Ascending aorta (tissue), 2 donors: Measurements from ENCODE around the gene ANKH. TPM values are rescaled to one million over a fixed set of nuclear protein-coding genes. Genes with fewer than 3 reads are reported as not detected.
A peak's percentile ranks its signal among the peaks of the same experiment; 100 is the strongest.

ENCODE experiments used
- DNase-seq, 2 donors: peaks; one replicate each; pipeline ENCODE4 v3.0.0-alpha.2; 2019; ENCODE audit warnings: low spot score in 2 of 2
- H3K27ac ChIP-seq, 2 donors: fragments of 200-600 bp; sonication (generic); one replicate each; pipeline ENCODE4 v1.5.1; 2016 to 2017; ENCODE audit warnings: mild to moderate bottlenecking in 1 of 2
- H3K27me3 ChIP-seq: fragments of 200-600 bp; sonication (generic); one replicate; pipeline ENCODE4 v1.5.1; 2017
- H3K36me3 ChIP-seq, 2 donors: fragments of 200-600 bp; sonication (generic); one replicate each; pipeline ENCODE4 v1.5.1; 2016
- H3K4me1 ChIP-seq, 2 donors: fragments of 200-600 bp; sonication (generic); one replicate each; pipeline ENCODE4 v1.5.1; 2016 to 2017; ENCODE audit warnings: mild to moderate bottlenecking in 1 of 2
- H3K4me3 ChIP-seq, 2 donors: fragments of 200-600 bp; sonication (generic); one replicate each; pipeline ENCODE4 v1.5.1; 2016 to 2017; ENCODE audit warnings: mild to moderate bottlenecking in 1 of 2
- H3K9me3 ChIP-seq, 2 donors: fragments of 200-600 bp; sonication (generic); one replicate each; pipeline ENCODE4 v1.5.1; 2016
- intact Hi-C: fragments of 100-400 bp; cut with DNase I; formaldehyde crosslinking; loops from one replicate; pipeline ENCODE4 v1.15.1; 2023
- total RNA-seq: library from RNA; depleted of rRNA; stranded (reverse); fragments of >200 nt; gene quantifications from one replicate; pipeline ENCODE4 v1.1.0, GENCODE V29; 2016
- TF ChIP-seq, protein P1 (sequence below), 3 experiments: fragments of 200-600 bp in 2 of 3; fragments of 450-650 bp in 1 of 3; sonication (generic) in 2 of 3; IDR thresholded peaks; one replicate each; pipeline ENCODE4 v1.5.1; 2016 to 2019; ENCODE audit warnings: antibody characterized with exemption in 3 of 3, mild to moderate bottlenecking in 1 of 3, moderate library complexity in 1 of 3

Gene ANKH
- total RNA-seq, 1 donor from 2014 or later, result 388 TPM

DNA sequence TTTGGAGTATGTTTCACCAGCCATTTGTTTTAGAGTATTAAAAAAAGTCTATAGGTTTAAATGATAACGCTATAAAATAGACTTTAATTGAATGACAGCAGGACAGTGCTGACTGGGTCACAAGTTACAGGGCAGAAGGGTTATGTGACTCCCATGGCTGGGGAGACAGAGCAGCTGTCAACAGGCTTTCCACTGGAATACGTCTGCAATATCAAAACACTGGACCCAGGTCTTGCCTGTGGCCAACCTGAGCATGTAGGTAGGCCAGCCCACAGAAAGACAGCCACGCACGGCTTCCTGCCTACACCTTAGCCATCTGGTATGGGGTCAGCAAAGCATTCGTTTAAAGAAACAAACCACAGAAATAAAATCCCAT lies 126.4 kb downstream of the ANKH start:
- no peak for DNase-seq
- TF ChIP-seq, protein P1, sequence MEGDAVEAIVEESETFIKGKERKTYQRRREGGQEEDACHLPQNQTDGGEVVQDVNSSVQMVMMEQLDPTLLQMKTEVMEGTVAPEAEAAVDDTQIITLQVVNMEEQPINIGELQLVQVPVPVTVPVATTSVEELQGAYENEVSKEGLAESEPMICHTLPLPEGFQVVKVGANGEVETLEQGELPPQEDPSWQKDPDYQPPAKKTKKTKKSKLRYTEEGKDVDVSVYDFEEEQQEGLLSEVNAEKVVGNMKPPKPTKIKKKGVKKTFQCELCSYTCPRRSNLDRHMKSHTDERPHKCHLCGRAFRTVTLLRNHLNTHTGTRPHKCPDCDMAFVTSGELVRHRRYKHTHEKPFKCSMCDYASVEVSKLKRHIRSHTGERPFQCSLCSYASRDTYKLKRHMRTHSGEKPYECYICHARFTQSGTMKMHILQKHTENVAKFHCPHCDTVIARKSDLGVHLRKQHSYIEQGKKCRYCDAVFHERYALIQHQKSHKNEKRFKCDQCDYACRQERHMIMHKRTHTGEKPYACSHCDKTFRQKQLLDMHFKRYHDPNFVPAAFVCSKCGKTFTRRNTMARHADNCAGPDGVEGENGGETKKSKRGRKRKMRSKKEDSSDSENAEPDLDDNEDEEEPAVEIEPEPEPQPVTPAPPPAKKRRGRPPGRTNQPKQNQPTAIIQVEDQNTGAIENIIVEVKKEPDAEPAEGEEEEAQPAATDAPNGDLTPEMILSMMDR (IDR thresholded peaks at IDR 0.05), result no peak
- intact Hi-C loops, result loop anchor here (5.0 kb wide), 1 partner anchor 72 kb away; no protein-coding TSS in a partner anchor
- no peaks in the 10 kb centered on the region for H3K27me3 ChIP-seq
- no peak overlapping the region for H3K4me3 ChIP-seq
- peaks cover 5 to 27% of the 10 kb centered on the region in 2 donors for H3K4me1 ChIP-seq
- no peaks in the 10 kb centered on the region for H3K9me3 ChIP-seq
- peak overlapping the region; percentile 67 to 77 for H3K27ac ChIP-seq
- peaks cover 22 to 65% of the 10 kb centered on the region in 2 donors for H3K36me3 ChIP-seq

DNA sequence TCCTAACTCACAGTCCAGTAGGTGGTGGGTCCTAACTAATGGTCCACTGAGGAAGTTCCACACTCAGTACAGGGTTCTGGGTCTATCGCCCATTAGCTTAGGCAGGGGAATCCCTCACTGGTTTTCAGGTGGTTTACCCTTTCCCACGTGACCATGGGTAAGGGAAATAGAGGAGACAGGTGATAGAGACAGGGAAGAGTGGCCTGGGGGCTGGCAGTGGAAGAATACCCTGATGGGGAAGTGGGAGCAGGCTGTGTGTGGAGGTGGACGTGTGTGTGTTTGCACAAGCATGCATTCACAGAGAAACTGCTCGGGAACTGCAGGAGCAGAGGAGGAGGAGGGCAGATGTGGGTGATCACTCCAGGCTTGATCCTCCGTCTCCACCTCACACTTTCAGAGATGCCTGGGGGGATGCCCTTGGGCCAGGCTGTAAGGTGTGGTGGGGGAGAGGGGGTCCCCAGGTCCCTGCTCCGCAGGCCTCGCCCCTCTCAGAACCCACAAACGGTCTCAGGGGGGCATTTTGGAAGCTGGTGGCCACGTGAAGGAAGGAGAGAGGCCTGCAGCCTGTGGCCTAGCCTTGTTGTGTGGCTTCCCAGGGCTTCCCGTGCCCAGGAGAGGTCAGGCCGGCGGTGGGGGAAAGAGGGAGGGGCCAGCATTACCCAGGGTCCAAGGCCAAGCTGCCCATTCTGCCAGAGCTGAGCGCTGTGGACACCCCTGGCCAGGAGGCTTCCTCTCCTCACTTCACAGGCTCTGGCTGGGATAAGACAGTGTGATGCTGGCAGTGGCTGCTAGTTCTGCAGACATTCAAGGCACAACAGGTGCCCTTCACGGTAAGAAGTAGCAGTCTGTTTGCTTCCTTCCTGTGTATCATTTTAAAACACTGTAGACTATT lies 127.0 kb downstream of the ANKH start:
- Histone ChIP-seq H3K9me3 (no peaks in the 10 kb centered on the region), H3K4me1 (peaks cover 11 to 32% of the 10 kb centered on the region in 2 donors), H3K36me3 (peaks cover 19 to 59% of the 10 kb centered on the region in 2 donors), H3K27me3 (no peaks in the 10 kb centered on the region), H3K27ac (peak overlapping the region; percentile 67 to 77), H3K4me3 (no peak overlapping the region)
- intact Hi-C loops, result loop anchor here (5.0 kb wide), 2 partner anchors 73 to 128 kb away; partner anchors contain the start of gene ANKH
- DNase-seq, result no peak
- TF ChIP-seq, protein P1 (IDR thresholded peaks at IDR 0.05), result no peak

GRCh38 chr5:14743601-14744295 lies 127.8 kb downstream of the ANKH start:
- peaks cover 19 to 54% of the 10 kb centered on the region in 2 donors for H3K36me3 ChIP-seq
- intact Hi-C loops, result loop anchor here (5.0 kb wide), 1 partner anchor 129 kb away; the partner anchor contains the start of gene ANKH
- peaks cover 11 to 38% of the 10 kb centered on the region in 2 donors for H3K4me1 ChIP-seq
- no peak overlapping the region for H3K4me3 ChIP-seq
- TF ChIP-seq, protein P1 (IDR thresholded peaks at IDR 0.05), result no peak
- H3K27me3 ChIP-seq, result no peaks in the 10 kb centered on the region
- H3K27ac ChIP-seq, result peak overlapping the region; percentile 67 to 77
- DNase-seq, result no peak
- H3K9me3 ChIP-seq, result no peaks in the 10 kb centered on the region

DNA sequence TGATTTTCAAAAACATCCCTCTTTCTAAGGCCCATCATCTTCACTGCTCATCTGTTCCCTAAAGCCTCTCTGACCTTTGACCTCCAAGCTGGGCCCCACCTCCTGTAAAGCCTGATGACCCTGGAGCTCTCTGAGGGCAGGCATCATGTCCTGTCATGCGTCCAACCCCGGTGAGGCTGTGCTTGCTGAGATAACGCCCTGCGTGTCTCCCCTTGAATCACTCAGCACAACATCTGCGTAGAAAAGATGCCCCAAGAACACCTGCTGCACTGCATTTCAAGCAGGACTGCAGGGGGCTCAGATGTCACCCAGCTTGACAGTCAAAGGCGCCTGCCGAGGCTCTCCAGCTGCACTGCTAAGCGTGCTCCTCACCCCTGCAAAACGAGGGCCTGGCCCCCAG lies 129.1 kb downstream of the ANKH start:
- TF ChIP-seq, protein P1 (IDR thresholded peaks at IDR 0.05), result no peak
- DNase-seq, result no peak
- Histone ChIP-seq H3K9me3 (no peaks in the 10 kb centered on the region), H3K27ac (peak overlapping the region; percentile 67 to 77), H3K36me3 (peaks cover 26 to 56% of the 10 kb centered on the region in 2 donors), H3K4me3 (no peak overlapping the region), H3K27me3 (no peaks in the 10 kb centered on the region), H3K4me1 (peaks cover 11 to 36% of the 10 kb centered on the region in 2 donors)
- intact Hi-C loops, result loop anchor here (5.0 kb wide), 1 partner anchor 130 kb away; the partner anchor contains the start of gene ANKH

DNA sequence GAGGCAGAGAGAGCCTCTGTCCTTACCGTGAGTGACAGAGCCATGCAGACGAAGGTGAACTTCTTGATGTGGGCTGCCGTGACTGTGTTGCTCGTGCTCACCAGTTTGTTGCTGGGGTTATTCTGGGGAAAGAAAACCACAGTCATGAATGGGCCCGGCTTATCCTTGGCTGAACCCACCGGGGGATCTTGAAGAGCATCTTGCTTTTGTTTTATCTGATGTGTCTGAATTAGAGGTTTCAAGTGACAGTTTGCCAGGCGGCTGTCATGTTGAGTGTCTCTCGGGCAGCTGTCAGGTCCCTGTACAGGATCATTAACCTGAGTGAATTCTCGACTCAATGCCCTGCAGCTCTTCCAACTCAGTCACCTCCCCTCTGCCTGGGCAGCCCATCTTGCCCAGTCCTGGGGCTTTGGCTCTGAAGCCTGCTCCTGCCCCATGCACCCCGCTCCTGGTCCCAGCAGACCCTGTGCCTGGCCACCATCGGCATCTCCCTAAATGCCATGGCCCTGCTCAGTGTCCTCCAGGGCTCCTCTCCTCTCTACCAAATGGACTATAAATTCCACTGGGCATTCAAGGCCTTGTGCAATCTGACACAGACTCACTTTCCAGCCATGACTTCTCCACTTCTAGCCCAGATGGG lies 129.7 kb downstream of the ANKH start:
- no peaks in the 10 kb centered on the region for H3K9me3 ChIP-seq
- DNase-seq, result no peak
- H3K27ac ChIP-seq, result peak overlapping the region; percentile 67 to 77
- no peak overlapping the region for H3K4me3 ChIP-seq
- TF ChIP-seq, protein P1 (IDR thresholded peaks at IDR 0.05), result no peak
- H3K4me1 ChIP-seq, result peaks cover 11 to 36% of the 10 kb centered on the region in 2 donors
- intact Hi-C loops, result loop anchor here (5.0 kb wide), 1 partner anchor 130 kb away; the partner anchor contains the start of gene ANKH
- H3K36me3 ChIP-seq, result peaks cover 29 to 55% of the 10 kb centered on the region in 2 donors
- H3K27me3 ChIP-seq, result no peaks in the 10 kb centered on the region
